HG03103 (cell line): ENCODE results near the gene GBA2.

Source experiments
- ATAC-seq: cut with Tn5 transposase; IDR thresholded peaks from one replicate; pipeline ENCODE4 v1.9.1; 2021; ENCODE audit warnings: low read depth; ENCODE audit not compliant: unreplicated experiment

Gene GBA2

DNA sequence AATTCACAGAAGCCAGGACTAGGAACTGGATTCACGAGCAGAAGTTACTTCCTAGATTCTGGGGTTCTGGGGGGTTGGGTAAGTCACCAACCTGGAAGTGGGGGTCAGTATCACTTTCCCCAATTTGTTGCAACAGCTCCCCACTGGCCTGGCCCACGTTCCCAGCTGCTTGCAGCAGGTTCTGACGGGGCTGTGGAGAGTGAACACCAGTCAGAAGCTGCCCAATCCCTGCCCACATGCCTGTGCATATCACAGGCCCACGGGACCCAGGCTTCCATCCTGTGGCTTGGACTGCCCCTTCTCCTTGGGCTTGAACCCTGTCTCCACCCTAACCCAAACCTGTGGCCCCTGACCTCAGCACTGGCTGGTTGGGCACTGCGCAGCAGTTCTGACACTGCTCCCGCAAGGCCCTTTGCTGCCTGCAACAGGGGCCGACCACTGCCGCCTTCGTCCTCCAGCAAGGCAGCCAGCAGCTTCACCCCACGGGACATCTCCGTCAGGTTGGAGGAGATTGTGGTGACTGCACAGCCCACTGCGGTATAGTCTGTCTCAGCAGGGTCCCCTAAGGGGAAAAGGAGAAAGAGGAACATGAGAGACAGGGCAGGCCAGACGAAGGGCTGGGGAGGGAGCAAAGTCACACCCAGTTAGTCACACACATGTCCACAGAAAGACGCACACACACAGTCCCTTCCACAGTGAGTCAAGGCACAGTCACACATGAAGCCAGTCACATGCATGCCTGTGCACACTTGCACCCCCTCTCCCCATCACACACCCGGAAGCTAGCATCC, 30.1 kb downstream of the GBA2 start:
- ATAC-seq, result no peak

DNA sequence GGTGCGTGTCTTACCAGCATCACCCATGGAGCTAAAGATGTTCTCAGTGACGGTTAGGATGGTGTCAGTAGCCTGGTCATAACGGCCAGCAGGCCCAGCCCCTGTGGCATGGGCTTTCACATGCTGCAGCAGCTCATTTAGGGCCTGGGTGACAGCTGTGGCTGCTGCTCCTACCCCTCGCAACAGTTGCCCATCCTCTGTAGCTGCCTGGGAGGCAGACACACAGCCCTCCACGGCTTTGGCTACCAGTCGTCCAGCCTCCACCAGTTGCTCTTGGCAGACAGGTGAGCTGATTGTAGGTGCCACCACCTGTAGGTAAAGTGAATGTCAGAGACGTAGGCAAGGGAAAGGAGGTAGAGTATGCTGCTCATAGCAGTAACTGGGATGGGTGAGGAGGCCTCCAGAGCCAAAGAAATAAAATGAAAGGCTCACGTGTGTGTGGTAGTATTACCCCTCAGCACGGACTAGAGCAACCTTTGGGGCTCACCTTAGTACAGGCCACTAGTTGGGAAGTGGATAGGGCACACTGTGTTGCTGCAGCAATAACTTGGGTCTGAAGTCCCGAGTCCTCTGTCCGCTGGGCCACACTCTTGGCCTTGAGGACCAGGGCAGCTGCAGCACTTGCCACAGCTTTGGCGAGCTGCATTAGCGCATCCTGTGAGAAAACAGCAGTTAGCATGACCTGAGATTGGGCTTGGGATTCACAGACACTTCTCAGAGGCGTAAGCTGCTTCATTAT, 31.7 kb downstream of the GBA2 start:
- ATAC-seq, result no peak

DNA sequence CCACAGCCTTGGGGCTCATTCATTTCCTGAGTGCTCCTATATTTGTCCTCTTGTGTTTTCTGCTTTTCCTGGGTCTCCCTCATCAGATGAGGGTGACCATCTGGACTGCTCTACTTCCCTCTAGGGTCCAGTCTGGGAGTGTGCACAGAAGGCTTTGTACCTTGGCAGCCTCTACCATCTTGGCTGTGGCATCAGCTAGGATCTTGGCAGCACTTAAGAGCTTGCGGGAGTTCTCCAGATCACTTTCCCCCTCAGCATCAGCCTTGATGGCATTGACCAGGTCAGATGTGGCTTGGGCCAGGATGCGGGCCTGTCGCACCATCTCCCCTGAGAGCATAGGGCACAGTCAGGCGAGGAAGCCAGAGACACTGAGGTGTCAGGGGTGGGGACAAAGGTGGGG, 32.8 kb downstream of the GBA2 start:
- ATAC-seq, result no peak

DNA sequence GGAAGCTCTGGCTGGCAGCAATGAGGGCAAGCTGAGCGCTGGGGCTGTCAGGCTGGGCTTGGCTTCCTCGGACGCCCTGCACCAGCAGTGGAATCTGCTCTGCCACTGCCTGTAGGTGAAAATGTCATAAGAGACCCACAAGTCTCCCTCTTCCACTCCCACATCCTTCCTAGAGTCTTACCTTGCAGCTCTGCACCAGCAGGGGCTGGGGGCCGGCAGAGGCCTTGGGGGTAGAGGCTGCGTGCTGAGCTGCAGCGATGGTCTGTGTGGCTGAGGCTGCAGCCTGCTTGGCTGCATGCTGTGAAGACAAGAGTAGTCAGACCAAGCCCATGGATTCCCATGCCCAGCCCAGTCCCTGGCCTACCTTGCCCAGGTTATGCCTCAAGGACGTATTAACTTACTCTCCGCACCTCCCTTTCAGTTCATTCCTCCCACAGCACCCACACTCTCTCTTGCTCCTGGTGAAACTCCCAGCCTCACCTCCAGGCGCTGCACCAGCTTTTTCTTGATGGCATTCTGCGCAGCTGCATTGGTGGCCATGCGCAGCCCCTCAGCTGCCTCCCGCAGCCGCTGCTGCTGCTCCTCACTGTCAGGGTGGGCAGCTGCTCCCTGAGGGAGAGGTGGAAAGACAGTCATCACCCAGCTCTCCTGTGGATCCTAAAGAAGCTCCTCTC, 34.3 kb downstream of the GBA2 start:
- no peak for ATAC-seq

DNA sequence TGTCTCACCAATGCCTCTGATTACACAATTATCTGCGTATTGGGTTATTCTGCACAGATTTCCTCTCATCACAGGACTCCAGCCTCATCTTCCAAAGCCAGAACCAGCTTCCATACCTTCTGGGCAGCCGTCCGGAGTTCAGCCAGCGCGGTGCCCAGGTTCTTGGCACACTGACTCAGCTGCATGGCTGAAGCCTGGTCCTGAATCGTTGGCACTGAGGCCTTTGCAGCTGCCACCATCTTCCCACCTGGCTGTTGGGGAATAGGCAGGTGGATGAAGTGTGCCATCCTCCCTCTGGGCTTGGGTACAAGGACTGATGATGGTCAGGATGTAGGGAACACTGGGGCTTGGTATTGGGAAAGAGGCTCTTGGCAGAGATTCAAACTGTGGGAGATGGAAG, 34.9 kb downstream of the GBA2 start:
- ATAC-seq, result no peak

DNA sequence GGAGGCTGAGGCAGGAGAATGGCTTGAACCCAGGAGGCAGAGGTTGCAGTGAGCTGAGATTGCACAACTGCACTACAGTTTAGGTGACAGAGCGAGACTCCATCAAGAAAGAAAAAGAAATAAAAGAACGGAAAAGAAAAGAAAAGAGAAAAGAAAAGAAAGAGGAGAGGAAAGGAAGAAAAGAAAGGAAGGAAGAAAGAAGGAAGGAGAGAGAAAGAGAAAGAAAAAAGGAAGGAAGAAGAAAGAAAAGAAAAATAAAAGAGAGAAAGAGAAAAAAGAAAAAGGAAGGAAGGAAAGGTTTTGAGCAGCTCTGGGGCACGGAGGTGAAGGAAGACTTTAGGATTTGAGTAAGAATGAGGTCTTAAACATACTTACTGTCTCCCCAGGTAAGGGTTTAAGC, 35.5 kb downstream of the GBA2 start:
- no peak for ATAC-seq

DNA sequence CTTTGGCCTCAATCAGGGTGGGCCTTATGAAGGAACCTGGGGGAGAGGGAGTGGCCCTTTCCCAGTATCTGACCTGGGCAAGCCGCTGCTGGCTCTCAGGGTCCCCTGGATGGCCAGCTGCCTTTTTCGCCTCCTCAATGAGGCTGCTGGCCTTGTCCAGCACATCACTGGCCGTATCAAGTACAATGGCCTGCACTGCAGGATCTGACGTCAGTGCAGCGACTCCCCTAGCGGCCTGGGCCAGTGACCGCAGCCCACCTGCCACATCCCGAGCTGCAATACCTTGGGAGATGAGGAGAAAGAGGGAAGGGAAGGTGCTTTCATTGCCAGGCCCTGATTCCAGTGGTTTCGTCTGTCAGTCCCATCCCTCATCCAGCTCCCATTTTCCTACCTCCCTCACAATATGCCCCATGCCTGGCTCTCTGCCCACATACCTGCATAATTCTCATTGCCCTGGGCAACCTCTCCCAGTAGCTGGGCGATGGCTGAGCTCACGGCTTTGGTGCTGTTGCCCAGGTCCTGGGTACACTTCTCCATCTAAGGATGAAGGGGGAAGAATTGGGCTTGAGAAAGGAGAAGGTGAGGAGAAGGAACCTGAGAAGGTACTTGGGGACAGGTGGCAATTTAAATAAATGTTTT, 36.1 kb downstream of the GBA2 start:
- ATAC-seq, result no peak

DNA sequence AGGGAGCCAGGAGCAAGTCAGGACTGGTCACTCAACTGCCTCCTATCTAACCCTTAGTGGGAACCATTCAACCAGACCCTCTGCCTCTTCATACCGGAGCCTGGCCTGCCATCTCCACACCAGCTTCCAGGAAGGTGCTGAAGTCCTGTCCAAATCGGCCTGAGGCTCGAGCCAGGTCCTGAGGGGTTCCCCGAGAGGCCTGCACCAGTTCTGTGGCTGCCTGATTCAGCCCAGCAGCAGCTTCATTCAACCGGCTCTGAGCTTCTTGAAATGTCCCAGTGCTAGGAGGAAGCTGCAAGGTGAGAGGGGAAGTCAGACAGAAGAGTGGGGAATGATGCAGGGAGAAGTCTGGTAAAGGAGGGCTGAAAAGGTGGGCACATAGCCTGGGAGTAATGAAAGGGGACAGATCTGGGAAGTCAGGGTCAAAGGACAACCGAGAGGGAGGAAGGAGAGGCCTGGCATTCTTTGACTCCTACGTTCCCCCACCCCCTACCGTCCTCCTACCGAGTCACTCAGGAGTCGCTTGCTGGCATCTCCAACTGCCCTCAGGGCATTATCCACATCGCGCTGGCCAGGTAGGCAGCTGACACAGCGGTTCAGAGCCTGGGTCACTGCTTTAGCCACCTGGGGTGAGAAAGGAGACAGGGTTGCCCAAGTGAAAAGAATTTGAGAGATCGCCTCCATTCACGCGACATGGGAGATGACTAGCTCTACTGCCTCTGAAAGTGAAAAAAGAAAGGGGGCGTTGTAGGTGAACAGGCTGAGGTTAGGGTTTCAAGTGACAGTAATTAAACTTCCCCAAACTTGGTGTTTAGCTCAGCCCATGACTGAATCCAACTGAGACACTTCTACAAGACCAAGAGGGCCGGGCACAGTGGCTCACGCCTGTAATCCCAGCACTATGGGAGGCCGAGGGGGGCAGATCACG, 37.3 kb downstream of the GBA2 start:
- ATAC-seq, result no peak

DNA sequence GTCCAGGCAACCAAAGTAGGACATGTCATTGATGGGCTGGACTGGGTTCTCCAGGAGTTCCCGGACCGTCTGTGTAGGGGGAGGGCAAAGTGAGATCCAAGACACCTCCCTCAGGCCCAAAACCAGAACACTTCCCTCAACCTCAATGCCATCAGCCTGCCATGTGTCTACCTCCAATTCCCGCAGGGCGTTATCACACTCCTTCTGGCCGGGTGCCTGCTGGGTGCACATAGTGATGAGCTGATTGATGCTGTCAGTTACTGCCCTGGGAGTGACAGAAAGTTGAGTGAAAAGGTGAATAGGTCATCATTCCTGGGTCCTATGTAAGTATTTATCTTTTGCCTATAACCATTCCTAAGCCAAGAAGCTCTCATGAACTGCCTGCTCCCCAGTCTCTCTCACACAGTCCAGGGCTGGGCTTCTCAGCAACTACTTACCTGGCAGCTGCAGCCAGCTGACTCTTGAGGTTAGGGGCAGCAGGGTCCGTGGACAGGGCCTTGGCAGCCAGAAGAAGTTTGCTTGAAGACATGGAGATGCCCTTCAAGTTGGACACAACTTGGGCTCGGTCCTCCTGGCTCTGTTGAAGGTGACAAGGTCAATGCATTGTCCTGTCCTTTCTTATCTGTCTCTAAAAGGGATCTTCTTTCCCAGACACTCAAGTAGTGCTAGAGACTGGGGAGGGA, 38.1 kb downstream of the GBA2 start:
- ATAC-seq, result no peak

DNA sequence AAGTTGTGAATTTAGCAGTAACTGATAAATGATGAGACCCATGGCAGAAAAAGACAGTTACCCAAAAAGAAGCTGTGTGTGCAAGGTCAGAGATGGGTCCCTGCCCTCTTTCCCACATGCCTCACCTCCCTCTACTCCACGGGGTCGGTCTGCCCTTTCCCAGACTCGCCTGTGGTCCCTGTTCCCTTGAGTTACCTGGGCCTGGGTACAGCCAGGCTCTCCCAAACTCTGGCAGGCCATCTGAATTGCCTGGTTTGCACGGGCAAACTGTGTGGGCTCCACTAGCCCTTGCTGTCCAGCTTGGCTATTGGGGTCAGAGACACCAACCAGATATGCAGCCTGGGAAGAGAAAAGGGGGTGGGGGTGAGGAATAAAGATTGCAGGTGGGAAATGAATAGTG, 40.9 kb downstream of the GBA2 start:
- ATAC-seq, result no peak

DNA sequence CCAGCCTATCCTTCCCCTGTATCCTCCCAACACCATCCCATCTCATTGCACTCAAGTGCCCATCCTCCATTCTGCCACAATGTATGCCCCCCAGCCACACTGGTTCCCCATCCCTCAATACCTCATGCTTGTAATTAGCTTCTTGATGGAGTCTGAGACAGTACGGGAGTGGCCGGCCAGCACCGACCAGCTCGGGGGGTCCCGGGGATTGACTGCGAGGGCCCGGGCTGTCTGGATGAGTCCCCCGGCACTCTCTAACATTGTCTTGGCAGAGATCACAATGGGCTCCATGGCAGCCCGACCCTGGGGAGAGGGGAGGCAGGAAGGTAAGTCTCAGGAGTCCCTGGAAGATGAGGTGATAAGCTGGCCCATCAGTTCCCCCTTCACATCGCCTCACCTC, 42.1 kb downstream of the GBA2 start:
- no peak for ATAC-seq

DNA sequence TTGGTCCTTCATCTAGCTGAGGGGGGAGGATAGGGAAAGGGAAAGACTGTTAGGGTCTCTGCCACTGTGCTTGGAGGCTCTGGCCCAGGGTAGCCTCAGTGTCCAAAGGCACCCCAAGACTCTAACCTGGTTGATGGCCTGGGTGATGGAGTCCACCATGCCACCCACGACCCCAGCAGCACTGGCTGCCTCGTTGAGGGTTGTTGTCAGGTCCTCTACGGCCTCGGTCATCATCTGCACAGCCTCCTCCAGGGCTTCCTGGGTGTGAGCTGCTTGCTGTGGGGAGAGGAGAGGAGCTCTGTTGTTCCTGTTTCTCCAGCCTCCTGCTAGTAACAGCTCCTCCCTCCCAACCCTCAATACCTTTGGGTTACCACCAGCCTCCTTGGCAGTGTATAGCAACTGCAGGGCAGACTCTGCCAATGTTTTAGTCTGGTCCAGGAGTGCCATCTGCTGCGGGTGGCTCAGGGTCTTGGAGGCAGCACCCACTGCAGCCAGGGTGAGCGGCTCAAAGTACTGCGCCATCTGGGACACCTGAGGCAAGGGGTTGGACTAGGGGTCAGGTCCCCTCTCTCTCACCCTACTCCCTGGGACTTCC, 43.1 kb downstream of the GBA2 start:
- no peak for ATAC-seq

DNA sequence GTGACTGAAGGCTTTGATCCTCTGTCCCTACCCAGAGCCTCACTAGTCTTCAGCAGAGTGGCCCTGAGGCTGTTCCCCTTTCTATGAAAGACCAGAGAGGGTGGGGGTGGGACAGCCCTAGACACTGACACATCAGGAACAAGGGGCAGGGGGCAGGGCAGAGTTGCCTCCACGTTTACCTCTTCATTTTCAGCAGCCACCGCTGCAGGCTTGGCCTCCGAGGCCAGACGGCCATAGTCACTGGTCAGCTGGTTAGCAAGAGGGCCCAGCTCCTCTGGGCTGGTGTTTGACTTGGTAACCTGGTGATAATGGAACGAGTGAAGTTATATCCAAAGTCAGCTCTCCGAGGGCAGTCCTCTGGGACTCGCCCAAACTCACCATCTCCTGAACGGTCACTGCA, 43.7 kb downstream of the GBA2 start:
- ATAC-seq, result no peak

DNA sequence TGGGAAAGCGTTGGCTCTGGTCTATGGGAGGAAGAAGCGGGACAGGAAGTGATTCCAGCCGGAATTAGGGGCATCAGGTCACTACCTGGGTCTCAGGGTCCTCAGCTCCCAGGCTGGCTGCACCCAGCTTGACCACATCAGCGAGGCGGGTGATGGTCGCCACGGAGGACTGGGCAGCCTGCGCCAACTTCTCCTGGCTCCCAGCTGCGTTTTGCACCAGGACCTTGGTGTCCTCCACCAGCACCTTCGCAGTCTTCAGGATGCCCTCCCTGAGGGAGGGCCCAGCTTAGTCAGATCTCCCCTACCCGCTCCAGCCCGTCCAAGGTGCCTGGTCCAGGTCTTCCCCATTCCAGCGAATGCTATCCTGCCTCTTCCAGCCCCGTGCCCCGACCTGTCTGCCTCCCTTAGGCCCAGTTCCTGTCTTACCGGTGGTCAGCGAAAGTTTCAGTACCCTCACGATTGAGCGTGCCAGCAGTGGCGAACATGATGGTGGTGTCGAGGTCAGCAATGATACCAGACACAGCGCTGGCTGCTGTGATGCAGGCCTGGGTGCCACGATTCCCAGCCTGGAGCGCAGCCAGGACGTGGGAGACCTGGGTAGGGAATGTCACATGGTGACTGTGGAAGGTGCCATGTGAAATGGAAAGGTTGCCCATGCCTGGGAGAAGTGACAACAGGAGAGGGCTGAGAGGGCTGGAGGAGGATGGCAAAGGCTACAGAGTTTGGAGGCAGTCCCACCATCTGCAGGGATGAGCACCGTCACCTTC, 44.9 kb downstream of the GBA2 start:
- no peak for ATAC-seq

DNA sequence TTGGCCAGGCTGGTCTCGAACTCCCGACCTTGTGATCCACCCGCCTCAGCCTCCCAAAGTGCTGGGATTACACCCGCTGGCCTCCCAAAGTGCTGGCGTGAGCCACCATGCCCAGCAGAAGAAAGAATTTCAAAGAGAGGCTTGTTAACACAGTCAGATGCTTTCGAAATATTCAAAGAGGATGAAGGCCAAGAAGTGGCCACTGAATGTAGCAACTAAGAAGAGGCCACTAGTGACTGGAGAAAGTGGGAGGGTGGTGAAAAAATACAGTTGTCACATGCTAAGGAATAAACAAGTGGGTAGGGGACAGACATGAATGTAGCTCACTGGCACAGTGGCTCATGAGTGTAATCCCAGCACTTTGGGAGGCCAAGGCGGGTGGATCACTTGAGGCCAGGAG, 46.3 kb downstream of the GBA2 start:
- ATAC-seq, result no peak

DNA sequence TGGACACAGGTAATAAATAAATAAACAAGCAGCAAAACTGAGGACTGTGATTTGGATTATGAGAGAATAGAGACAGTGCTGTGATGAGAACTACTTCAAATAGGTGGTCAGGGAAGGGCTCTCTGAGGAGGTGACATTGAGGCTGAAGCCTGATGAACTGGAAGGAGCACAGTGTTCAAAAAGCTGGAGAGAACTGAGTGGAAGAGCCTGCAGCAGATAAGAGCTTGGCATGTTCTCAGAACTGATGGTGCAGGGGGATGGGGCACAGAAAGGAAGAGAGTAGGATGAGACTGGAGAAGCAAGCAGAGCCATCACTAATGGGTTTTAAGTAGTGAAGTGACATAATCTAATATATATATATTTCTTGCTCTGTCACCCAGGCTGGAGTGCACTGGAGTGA, 48.1 kb downstream of the GBA2 start:
- ATAC-seq, result no peak

DNA sequence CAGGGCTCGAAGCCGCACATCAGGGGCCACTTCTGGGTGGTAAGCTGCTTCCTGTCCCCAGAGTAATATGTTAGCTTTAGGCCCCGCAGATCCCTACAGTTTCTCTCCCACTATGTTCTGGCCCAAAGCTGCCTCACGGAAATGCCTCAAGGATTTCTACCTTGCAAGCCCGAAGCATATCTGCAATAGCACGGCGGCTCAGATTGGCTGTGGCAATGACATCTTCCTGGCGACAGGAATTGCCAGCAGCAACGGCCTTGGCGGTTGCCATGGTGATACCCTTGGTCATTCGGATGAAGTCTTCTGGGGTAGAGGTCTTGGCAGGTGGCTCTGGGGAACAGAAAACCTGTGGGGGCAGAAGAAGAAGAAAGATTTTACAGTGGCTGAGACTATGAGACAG, 49.0 kb downstream of the GBA2 start:
- ATAC-seq, result no peak

DNA sequence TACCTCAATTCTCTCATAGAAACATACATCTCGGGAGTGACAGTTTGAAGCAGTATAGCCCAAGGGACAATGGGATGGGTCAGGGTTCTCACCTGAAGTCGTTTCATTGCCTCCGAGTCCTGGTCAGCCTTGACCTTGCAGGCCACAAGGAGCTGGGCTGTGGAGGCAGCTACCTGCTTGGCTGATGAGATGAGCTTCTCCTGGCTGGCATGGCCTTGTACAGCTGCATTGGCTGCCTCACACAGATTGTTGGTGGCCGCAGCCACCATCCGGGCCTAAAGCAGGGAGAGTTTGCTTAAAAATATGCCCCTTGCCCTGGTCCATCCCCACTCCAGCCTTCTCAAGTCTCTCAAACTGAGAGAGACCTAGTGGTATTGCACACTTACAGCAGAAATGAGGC, 50.8 kb downstream of the GBA2 start:
- no peak for ATAC-seq

DNA sequence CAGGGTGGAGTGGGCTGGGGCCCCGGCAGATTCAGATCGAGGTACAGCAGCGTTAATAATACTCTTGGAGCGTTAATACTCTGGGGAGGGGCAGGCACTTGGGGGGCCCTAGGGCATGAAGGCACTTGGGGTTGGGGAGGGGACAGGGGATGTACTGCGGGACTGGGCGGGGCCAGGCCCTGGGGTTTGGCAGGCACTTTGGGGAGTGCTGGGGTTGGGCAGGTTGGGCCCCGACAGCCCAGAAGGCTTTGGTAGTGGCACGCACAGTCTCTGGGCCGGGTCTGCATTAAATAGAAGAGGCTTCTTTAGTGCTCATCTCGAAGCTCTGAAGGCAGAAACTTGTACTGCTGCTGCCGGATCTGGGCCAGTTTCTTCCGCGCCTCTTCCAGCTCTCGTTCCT, 51.5 kb downstream of the GBA2 start:
- ATAC-seq, result no peak
